Stimulated activated CD4-positive, alpha-beta T cell treated with anti-CD3 and anti-CD28 coated beads, Interleukin-15, amount 100 ng/mL, for 48 hours (primary cell): Measurements from ENCODE around the gene CCDC106.

Source experiments
- DNase-seq, 2 donors: peaks; one replicate each; pipeline ENCODE4 v3.0.0-alpha.2; 2020; ENCODE audit warnings: low read depth in 2 of 2

Gene CCDC106

DNA sequence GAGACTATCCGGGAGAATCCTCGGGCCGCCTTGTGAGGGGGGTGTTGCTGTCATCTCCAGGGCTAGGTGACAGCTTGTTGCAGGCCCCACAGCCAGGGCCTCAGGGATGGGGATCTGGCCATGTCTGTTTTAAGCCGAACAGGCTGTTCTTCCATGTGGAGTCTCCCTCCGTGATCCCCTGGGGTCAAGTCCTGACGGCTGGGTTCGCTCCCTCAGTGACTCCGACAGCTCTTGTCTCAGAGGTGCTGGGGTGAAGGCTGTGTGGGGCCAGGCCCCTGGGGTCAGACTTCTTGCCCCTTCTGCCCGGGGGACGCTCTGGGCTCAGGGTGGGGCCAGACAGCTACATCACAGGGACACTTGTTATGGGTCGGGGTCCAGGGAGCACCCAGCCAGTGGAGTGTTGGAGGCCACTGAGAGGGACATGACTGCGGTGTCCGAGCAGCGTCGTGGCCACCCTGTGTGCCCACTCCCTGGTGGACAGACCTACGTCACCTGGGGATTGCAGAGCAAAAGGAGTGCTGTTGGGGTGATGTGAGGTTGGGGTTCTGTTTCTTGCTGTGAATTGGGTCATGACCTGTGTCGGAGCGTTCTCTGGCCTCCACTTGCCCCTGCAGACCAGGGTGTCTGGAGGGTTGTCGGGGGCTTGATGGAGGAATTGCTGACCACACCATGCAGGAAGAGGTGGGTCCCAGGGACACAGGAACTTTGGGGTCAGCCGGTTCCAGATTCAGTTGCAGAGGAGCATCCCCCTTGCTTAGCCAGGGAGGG, 48.5 kb downstream of the CCDC106 start:
- no peak for DNase-seq

GRCh38 chr19:55697069-55697440, 49.0 kb downstream of the CCDC106 start:
- DNase-seq = no peak

GRCh38 chr19:55697698-55698097, 49.7 kb downstream of the CCDC106 start:
- DNase-seq = no peak

DNA sequence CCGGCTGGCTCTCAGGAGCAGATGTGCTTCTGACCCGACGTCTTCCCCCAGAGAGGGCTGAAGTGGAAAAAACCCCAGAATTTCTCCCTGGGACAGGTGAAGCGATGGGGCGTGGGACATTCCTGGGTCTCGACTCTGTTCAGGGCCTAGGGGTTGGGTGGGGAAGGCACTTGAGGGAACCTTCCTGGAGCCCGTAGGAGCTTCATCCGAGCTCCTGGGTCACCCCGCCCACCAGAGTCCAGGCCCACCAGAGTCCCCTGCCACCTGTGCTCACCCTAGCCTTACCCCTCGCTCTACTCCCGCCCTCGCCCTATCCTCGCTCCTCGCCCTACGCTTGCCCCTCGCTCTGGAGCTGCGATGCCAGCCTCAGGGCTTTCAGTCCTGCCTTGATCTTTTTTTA, 50.2 kb downstream of the CCDC106 start:
- no peak for DNase-seq

DNA sequence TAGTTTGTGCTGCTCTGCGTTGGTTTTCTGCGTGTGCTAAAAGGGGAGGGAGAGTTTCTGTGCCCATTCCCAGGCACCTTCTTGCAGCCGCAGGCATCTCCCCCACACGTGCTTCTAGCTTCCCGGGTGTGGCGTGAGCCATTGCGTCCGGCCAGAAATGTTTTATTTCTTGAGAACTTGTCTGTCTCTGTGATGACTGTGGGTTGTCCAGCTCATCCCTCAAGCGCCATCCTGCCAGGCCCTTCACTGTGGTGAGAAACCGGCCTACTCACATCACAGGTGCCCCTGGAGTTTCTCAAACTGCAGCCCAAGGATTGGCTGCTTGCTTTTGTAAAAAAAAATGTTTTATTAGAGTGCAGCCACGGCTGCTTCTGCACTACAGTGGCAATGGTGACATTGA, 51.2 kb downstream of the CCDC106 start:
- DNase-seq = no peak

DNA sequence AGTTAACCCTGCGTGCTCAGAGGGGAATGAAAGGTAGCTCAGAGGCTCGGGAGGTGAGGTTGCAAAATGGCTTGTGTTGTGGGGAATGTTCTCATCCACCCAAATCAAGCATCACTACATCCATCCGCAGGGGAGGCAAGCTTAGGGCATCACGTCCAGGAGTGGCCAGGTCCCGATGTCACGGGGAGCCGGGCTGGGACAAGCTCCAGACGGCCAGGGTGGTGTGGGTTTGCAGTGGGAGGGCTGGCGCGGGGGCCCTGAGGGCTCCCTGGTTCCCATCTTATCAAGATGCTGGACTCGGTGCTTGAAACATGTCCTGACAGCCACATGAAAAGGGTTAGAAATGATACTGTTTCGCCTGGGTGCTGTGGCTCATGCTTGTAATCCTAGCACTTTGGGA, 52.8 kb downstream of the CCDC106 start:
- DNase-seq = no peak

DNA sequence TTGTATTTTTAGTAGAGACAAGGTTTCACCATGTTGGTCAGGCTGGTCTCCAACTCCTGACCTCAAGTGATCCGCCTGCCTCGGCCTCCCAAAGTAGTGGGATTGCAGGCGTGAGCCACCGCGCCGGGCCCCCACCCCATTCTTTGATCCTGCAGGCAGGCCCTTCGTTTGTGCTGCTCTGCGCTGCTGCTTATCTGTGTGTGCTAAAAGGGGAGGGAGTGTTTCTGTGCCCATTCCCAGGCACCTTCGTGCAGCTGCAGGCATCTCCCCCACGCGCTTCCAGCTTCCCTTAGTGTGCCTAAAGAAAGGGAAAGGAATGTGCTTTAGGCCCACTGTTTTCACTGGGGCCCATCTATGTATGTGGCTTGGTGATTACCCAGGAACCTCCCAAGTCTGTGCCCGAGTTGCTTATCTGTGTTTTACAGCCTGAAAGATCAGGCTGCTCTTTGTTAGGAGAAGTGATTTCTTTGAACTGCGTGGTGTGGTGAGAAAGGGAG, 54.2 kb downstream of the CCDC106 start:
- no peak for DNase-seq
